Neural progenitor cell (in vitro differentiated cells): ENCODE data around the gene MSI1. TPM values are rescaled to one million over a fixed set of nuclear protein-coding genes. Genes with fewer than 3 reads are reported as not detected.
A peak's percentile ranks its signal among the peaks of the same experiment; 100 is the strongest.

ENCODE experiments used
- DNase-seq: peaks from one replicate; pipeline ENCODE4 v3.0.0-alpha.2; 2016; ENCODE audit warnings: low spot score
- H2AFZ ChIP-seq: fragments of 200-600 bp; sonication (generic); replicated peaks from 2 replicates; pipeline ENCODE4 v1.6.1; 2016; ENCODE audit warnings: antibody characterized with exemption
- H3F3A ChIP-seq: fragments of 200-600 bp; sonication (generic); 2 replicates; pipeline ENCODE4 v1.6.1; 2016; ENCODE audit warnings: antibody characterized with exemption, low read depth
- H3K27ac ChIP-seq: fragments of 200-600 bp; sonication (generic); 2 replicates; pipeline ENCODE4 v1.5.1; 2016; ENCODE audit warnings: mild to moderate bottlenecking
- H3K27me3 ChIP-seq: fragments of 200-600 bp; sonication (generic); 2 replicates; pipeline ENCODE4 v1.6.1; 2016; ENCODE audit warnings: mild to moderate bottlenecking, moderate library complexity
- H3K36me3 ChIP-seq: fragments of 200-600 bp; sonication (generic); 2 replicates; pipeline ENCODE4 v1.5.1; 2016
- H3K4me1 ChIP-seq: fragments of 200-600 bp; sonication (generic); 2 replicates; pipeline ENCODE4 v1.6.1; 2016; ENCODE audit warnings: mixed run types
- H3K4me2 ChIP-seq: fragments of 200-600 bp; sonication (generic); 2 replicates; pipeline ENCODE4 v1.6.1; 2016
- H3K4me3 ChIP-seq: fragments of 200-600 bp; sonication (generic); 2 replicates; pipeline ENCODE4 v1.5.1; 2016
- H3K79me2 ChIP-seq: fragments of 200-600 bp; sonication (generic); 2 replicates; pipeline ENCODE4 v1.6.1; 2016; ENCODE audit warnings: low read depth
- H3K9ac ChIP-seq: fragments of 200-600 bp; sonication (generic); 2 replicates; pipeline ENCODE4 v1.6.1; 2016
- H3K9me3 ChIP-seq: fragments of 200-600 bp; sonication (generic); 2 replicates; pipeline ENCODE4 v1.5.1; 2016; ENCODE audit warnings: low read depth
- H4K20me1 ChIP-seq: fragments of 200-600 bp; sonication (generic); 2 replicates; pipeline ENCODE4 v1.6.1; 2016; ENCODE audit warnings: low read depth
- H3K27ac Mint-ChIP-seq: 3 replicates; pipeline ENCODE4 v1.8.0; 2021; ENCODE audit warnings: mixed read lengths
- H3K27me3 Mint-ChIP-seq: 2 replicates; pipeline ENCODE4 v1.8.0; 2022; ENCODE audit warnings: low read depth, mild to moderate bottlenecking, inconsistent platforms, moderate library complexity, mixed read lengths; ENCODE audit not compliant: insufficient read depth
- H3K36me3 Mint-ChIP-seq: 3 replicates; pipeline ENCODE4 v1.8.0; 2021; ENCODE audit warnings: mixed read lengths
- H3K4me1 Mint-ChIP-seq: 3 replicates; pipeline ENCODE4 v1.8.0; 2021; ENCODE audit warnings: mixed read lengths
- H3K4me3 Mint-ChIP-seq: 3 replicates; pipeline ENCODE4 v1.8.0; 2021; ENCODE audit warnings: mild to moderate bottlenecking, moderate library complexity, mixed read lengths
- H3K9me3 Mint-ChIP-seq: 3 replicates; pipeline ENCODE4 v1.8.0; 2020; ENCODE audit warnings: mixed read lengths
- CTCF ChIP-seq: fragments of 200-600 bp; sonication (generic); IDR thresholded peaks from 2 replicates; pipeline ENCODE4 v1.5.1; 2017; ENCODE audit warnings: antibody characterized with exemption, mild to moderate bottlenecking
- EZH2 ChIP-seq: fragments of 200-600 bp; sonication (generic); IDR thresholded peaks from 2 replicates; pipeline ENCODE4 v1.6.1; 2017; ENCODE audit warnings: antibody characterized with exemption, mild to moderate bottlenecking, moderate library complexity
- EZH2phosphoT487 ChIP-seq: fragments of 200-600 bp; sonication (generic); IDR thresholded peaks from 2 replicates; pipeline ENCODE4 v1.6.1; 2017; ENCODE audit warnings: antibody characterized with exemption
- total RNA-seq: library from RNA; depleted of rRNA; stranded (reverse); fragments of >200 nt; gene quantifications from 2 replicates; pipeline ENCODE4 v1.2.3, GENCODE V29; 2015; ENCODE audit warnings: low replicate concordance

MSI1 gene
- total RNA-seq, 1 donor from 2014 or later, result 40.2 TPM

DNA sequence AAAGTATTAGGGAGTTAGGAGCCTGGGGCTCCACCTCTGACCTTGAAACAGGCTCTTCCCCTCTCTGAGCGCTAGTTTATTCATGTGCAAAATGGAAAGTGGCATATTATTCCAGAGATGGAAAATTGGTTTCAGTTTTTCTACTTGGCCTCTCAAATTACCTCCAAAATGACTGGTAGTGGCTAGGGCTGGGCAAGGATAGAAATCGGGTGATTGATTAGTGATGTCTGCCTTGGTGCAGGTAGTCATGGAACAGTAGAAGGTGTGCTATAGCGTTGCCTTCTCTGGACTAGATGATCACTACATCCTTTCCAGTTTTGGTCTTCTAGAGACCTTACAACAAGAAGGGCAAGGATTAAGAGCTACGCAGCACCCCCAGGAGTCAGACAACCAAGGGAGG lies 8.6 kb upstream of the MSI1 start:
- Mint-ChIP-seq H3K36me3 (no peaks in the 10 kb centered on the region), H3K4me1 (peaks cover 49% of the 10 kb centered on the region), H3K9me3 (no peaks in the 10 kb centered on the region), H3K4me3 (no peak overlapping the region), H3K27ac (peak overlapping the region; percentile 31), H3K27me3 (peaks cover 3% of the 10 kb centered on the region)
- no peak overlapping the region for H3K27ac ChIP-seq
- H3K79me2 ChIP-seq, result no peaks in the 10 kb centered on the region
- H3K4me2 ChIP-seq, result no peak overlapping the region
- no peak for DNase-seq
- no peak overlapping the region for H3K9ac ChIP-seq
- H3K36me3 ChIP-seq, result no peaks in the 10 kb centered on the region
- no peaks in the 10 kb centered on the region for H3K27me3 ChIP-seq
- H3K4me3 ChIP-seq, result no peak overlapping the region
- H3K9me3 ChIP-seq, result no peaks in the 10 kb centered on the region
- peaks cover 19% of the 10 kb centered on the region for H3K4me1 ChIP-seq
- TF ChIP-seq EZH2phosphoT487 (no peak), EZH2 (no peak), CTCF (no peak)
- H2AFZ ChIP-seq, result no peak overlapping the region
- H3F3A ChIP-seq, result peaks cover 18% of the 10 kb centered on the region
- no peaks in the 10 kb centered on the region for H4K20me1 ChIP-seq

- H3K9me3 Mint-ChIP-seq, result no peaks in the 10 kb centered on the region
- H3K4me1 Mint-ChIP-seq, result peaks cover 49% of the 10 kb centered on the region
- no peaks in the 10 kb centered on the region for H3K27me3 ChIP-seq
- peaks cover 18% of the 10 kb centered on the region for H3F3A ChIP-seq
- TF ChIP-seq EZH2phosphoT487 (no peak), CTCF (no peak), EZH2 (no peak)
- peaks cover 20% of the 10 kb centered on the region for H3K4me1 ChIP-seq
- H3K4me3 Mint-ChIP-seq, result no peak overlapping the region
- H3K27me3 Mint-ChIP-seq, result peaks cover 3% of the 10 kb centered on the region
- H3K27ac ChIP-seq, result peak overlapping the region; percentile 6
- no peaks in the 10 kb centered on the region for H3K36me3 ChIP-seq
- H3K4me3 ChIP-seq, result no peak overlapping the region
- no peak for DNase-seq
- H3K36me3 Mint-ChIP-seq, result peaks cover 2% of the 10 kb centered on the region
- H4K20me1 ChIP-seq, result no peaks in the 10 kb centered on the region
- no peaks in the 10 kb centered on the region for H3K9me3 ChIP-seq
- no peak overlapping the region for H3K9ac ChIP-seq
- H3K27ac Mint-ChIP-seq, result peak overlapping the region; percentile 79
- no peak overlapping the region for H3K4me2 ChIP-seq
- H3K79me2 ChIP-seq, result no peaks in the 10 kb centered on the region
- H2AFZ ChIP-seq, result no peak overlapping the region
Measured at GRCh38 chr12:120376934-120377572, 8.1 kb upstream of the MSI1 start.

GRCh38 chr12:120376416-120376815 lies 7.5 kb upstream of the MSI1 start:
- peaks cover 5% of the 10 kb centered on the region for H3K36me3 Mint-ChIP-seq

More at GRCh38 chr12:120376416-120376815, 7.5 kb upstream of the MSI1 start:
- Histone ChIP-seq H3K4me1 (peaks cover 27% of the 10 kb centered on the region), H3K9me3 (no peaks in the 10 kb centered on the region), H3K4me3 (no peak overlapping the region), H3K79me2 (no peaks in the 10 kb centered on the region), H3K36me3 (no peaks in the 10 kb centered on the region), H3K4me2 (no peak overlapping the region), H3K27ac (no peak overlapping the region), H2AFZ (no peak overlapping the region), H3K27me3 (no peaks in the 10 kb centered on the region), H3K9ac (no peak overlapping the region), H4K20me1 (no peaks in the 10 kb centered on the region), H3F3A (peaks cover 22% of the 10 kb centered on the region)
- Mint-ChIP-seq H3K4me1 (peaks cover 49% of the 10 kb centered on the region), H3K9me3 (no peaks in the 10 kb centered on the region), H3K27ac (no peak overlapping the region), H3K27me3 (peaks cover 3% of the 10 kb centered on the region), H3K4me3 (no peak overlapping the region)
- TF ChIP-seq CTCF (no peak), EZH2phosphoT487 (no peak), EZH2 (no peak)
- DNase-seq, result no peak
